ENCODE results near the gene ESR1.

DNA sequence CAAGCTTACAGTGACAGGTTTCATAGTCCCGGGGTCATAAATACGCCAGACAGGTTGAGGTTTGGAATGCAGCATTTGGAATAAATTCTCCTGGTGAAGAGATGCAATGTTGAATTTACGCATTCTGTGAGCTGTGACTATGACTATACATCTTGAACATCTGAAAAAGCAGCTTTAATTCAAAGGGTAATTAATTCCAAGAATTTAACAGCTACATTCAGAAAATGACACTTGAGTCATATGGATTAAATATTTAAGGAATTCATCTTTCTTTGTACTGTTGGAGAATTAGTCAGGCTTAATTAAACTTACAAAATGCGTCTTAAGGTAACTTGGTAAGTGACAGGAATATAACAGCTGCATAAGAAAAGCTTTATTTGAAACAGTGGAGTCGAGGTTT is 74.7 kb downstream of the ESR1 start:
- TF ChIP-seq, protein P1, sequence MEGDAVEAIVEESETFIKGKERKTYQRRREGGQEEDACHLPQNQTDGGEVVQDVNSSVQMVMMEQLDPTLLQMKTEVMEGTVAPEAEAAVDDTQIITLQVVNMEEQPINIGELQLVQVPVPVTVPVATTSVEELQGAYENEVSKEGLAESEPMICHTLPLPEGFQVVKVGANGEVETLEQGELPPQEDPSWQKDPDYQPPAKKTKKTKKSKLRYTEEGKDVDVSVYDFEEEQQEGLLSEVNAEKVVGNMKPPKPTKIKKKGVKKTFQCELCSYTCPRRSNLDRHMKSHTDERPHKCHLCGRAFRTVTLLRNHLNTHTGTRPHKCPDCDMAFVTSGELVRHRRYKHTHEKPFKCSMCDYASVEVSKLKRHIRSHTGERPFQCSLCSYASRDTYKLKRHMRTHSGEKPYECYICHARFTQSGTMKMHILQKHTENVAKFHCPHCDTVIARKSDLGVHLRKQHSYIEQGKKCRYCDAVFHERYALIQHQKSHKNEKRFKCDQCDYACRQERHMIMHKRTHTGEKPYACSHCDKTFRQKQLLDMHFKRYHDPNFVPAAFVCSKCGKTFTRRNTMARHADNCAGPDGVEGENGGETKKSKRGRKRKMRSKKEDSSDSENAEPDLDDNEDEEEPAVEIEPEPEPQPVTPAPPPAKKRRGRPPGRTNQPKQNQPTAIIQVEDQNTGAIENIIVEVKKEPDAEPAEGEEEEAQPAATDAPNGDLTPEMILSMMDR (IDR thresholded peaks at IDR 0.05) = no peak
- TF ChIP-seq POLR2A (IDR thresholded peaks at IDR 0.05) = no peak

Data from uterus (tissue), 2 donors.